ENCODE measurements around the gene NAV3.

The NAV3 gene

GRCh38 chr12:77795699-77796098, 35.0 kb upstream of the NAV3 start:
- peak; percentile 47 for DNase-seq (ENCODE audit: low read depth, low spot score)
- in situ Hi-C loops (cut with HindIII; ENCODE audit: low sequenced_read_pairs): no loop called here
- H3K4me3 ChIP-seq (ENCODE audit: low read depth, low read length): no peak overlapping the region
- TF ChIP-seq CTCF (IDR thresholded peaks at IDR 0.05; ENCODE audit: low read depth, low read length): no peak

GRCh38 chr12:77796775-77797174, 33.9 kb upstream of the NAV3 start:
- no peak for TF ChIP-seq CTCF (IDR thresholded peaks at IDR 0.05; ENCODE audit: low read depth, low read length)
- in situ Hi-C loops (cut with HindIII; ENCODE audit: low sequenced_read_pairs): no loop called here
- no peak overlapping the region for H3K4me3 ChIP-seq (ENCODE audit: low read depth, low read length)
- DNase-seq (ENCODE audit: low read depth, low spot score): peak; percentile 73

- no peak for DNase-seq (ENCODE audit: low read depth, low spot score)
- no peak for TF ChIP-seq CTCF (IDR thresholded peaks at IDR 0.05; ENCODE audit: low read depth, low read length)
- in situ Hi-C loops (cut with HindIII; ENCODE audit: low sequenced_read_pairs): no loop called here
- H3K4me3 ChIP-seq (ENCODE audit: low read depth, low read length): no peak overlapping the region
Measured at GRCh38 chr12:77800501-77800900, 30.2 kb upstream of the NAV3 start.

- no peak overlapping the region for H3K4me3 ChIP-seq (ENCODE audit: low read depth, low read length)
- no peak for TF ChIP-seq CTCF (IDR thresholded peaks at IDR 0.05; ENCODE audit: low read depth, low read length)
- in situ Hi-C loops (cut with HindIII; ENCODE audit: low sequenced_read_pairs): no loop called here
Measured at GRCh38 chr12:77808534-77808933, 22.2 kb upstream of the NAV3 start.

GRCh38 chr12:77813558-77813957, 17.1 kb upstream of the NAV3 start:
- no peak for TF ChIP-seq CTCF (IDR thresholded peaks at IDR 0.05; ENCODE audit: low read depth, low read length)
- no peak overlapping the region for H3K4me3 ChIP-seq (ENCODE audit: low read depth, low read length)
- in situ Hi-C loops (cut with HindIII; ENCODE audit: low sequenced_read_pairs): no loop called here
- no peak for DNase-seq (ENCODE audit: low read depth, low spot score)

More at GRCh38 chr12:77808534-77808933, 22.2 kb upstream of the NAV3 start:
- DNase-seq (ENCODE audit: low read depth, low spot score): no peak

- in situ Hi-C loops (cut with HindIII; ENCODE audit: low sequenced_read_pairs): no loop called here
- TF ChIP-seq CTCF (IDR thresholded peaks at IDR 0.05; ENCODE audit: low read depth, low read length): no peak
- H3K4me3 ChIP-seq (ENCODE audit: low read depth, low read length): no peak overlapping the region
- DNase-seq (ENCODE audit: low read depth, low spot score): peak; percentile 4
Measured at GRCh38 chr12:77814386-77814785, 16.3 kb upstream of the NAV3 start.

GRCh38 chr12:77816196-77816595, 14.5 kb upstream of the NAV3 start:
- no peak for TF ChIP-seq CTCF (IDR thresholded peaks at IDR 0.05; ENCODE audit: low read depth, low read length)
- no peak overlapping the region for H3K4me3 ChIP-seq (ENCODE audit: low read depth, low read length)
- DNase-seq (ENCODE audit: low read depth, low spot score): no peak
- in situ Hi-C loops (cut with HindIII; ENCODE audit: low sequenced_read_pairs): no loop called here

Data from astrocyte of the spinal cord (primary cell).